Vagina (tissue), 2 donors: ENCODE measurements around the gene ZNF469. TPM values are rescaled to one million over a fixed set of nuclear protein-coding genes. Genes with fewer than 3 reads are reported as not detected.

Experiments used
- DNase-seq, 2 donors: peaks; one replicate each; pipeline ENCODE4 v3.0.0-alpha.2; 2017; ENCODE audit errors: extremely low spot score in 2 of 2
- H3K27ac ChIP-seq: fragments of 200-600 bp; sonication (generic); one replicate; pipeline ENCODE4 v1.5.1; 2019
- H3K27me3 ChIP-seq: fragments of 200-600 bp; sonication (generic); one replicate; pipeline ENCODE4 v1.5.1; 2019
- H3K36me3 ChIP-seq, 2 donors: fragments of 200-600 bp; sonication (generic); one replicate each; pipeline ENCODE4 v1.5.1; 2017 to 2019
- H3K4me1 ChIP-seq: fragments of 200-600 bp; sonication (generic); one replicate; pipeline ENCODE4 v1.5.1; 2019
- H3K4me3 ChIP-seq, 2 donors: fragments of 200-600 bp; sonication (generic); 1 replicate in 1 of 2; 2 replicates in 1 of 2; pipeline ENCODE4 v1.5.1; 2016 to 2019
- H3K9me3 ChIP-seq: fragments of 200-600 bp; sonication (generic); one replicate; pipeline ENCODE4 v1.5.1; 2019
- CTCF ChIP-seq, 3 experiments: fragments of 450-650 bp in 2 of 3; fragments of 200-600 bp in 1 of 3; sonication (generic) in 1 of 3; IDR thresholded peaks; one replicate each; pipeline ENCODE4 v1.5.1; 2017 to 2019; ENCODE audit warnings: antibody characterized with exemption in 3 of 3, mild to moderate bottlenecking in 2 of 3, moderate library complexity in 2 of 3
- POLR2A ChIP-seq, 2 donors: fragments of 450-650 bp; IDR thresholded peaks; one replicate each; pipeline ENCODE4 v1.6.1; 2017; ENCODE audit warnings: antibody characterized with exemption in 2 of 2, mild to moderate bottlenecking in 2 of 2, moderate library complexity in 2 of 2
- POLR2AphosphoS5 ChIP-seq, 2 donors: sonication (generic); formaldehyde crosslinking; IDR thresholded peaks; one replicate each; pipeline ENCODE4 v1.9.0; 2017; ENCODE audit warnings: antibody characterized with exemption in 2 of 2, mild to moderate bottlenecking in 2 of 2, low read depth in 1 of 2; ENCODE audit not compliant: insufficient read depth in 1 of 2
- intact Hi-C: fragments of 100-400 bp; cut with DNase I; formaldehyde crosslinking; loops from one replicate; pipeline ENCODE4 v1.15.1; 2023
- total RNA-seq: library from RNA; depleted of rRNA; stranded (reverse); fragments of >200 nt; gene quantifications from one replicate; pipeline ENCODE4 v1.2.3, GENCODE V29; 2016

Gene ZNF469
- total RNA-seq, 1 donor from 2014 or later: 2.2 TPM

GRCh38 chr16:88383401-88384221 lies 852 bp downstream of the ZNF469 start:
- DNase-seq: no peak
- intact Hi-C loops: no loop called here
- H3K36me3 ChIP-seq: no peaks in the 10 kb centered on the region
- peaks cover 25% of the 10 kb centered on the region for H3K4me1 ChIP-seq
- peak overlapping the region; percentile 66 for H3K27ac ChIP-seq
- no peaks in the 10 kb centered on the region for H3K27me3 ChIP-seq
- H3K4me3 ChIP-seq: peak overlapping the region; percentile 46 to 83
- H3K9me3 ChIP-seq: no peaks in the 10 kb centered on the region
- TF ChIP-seq POLR2A (IDR thresholded peaks at IDR 0.05): no peak
- peak in 1 of 3 experiments; percentile 47 for TF ChIP-seq CTCF (IDR thresholded peaks at IDR 0.05)

- TF ChIP-seq POLR2AphosphoS5 (IDR thresholded peaks at IDR 0.05; ENCODE audit: insufficient read depth in 1 of 2, low read depth in 1 of 2): no peak
- no peak for TF ChIP-seq POLR2A (IDR thresholded peaks at IDR 0.05)
- TF ChIP-seq CTCF (IDR thresholded peaks at IDR 0.05): no peak
- Histone ChIP-seq H3K27ac (peak overlapping the region; percentile 66), H3K27me3 (no peaks in the 10 kb centered on the region), H3K36me3 (no peaks in the 10 kb centered on the region), H3K4me1 (peaks cover 33% of the 10 kb centered on the region), H3K9me3 (no peaks in the 10 kb centered on the region), H3K4me3 (peak overlapping the region; percentile 46 to 83)
- intact Hi-C loops: no loop called here
- DNase-seq: no peak
Measured at GRCh38 chr16:88384222-88385111, 1.7 kb downstream of the ZNF469 start.

GRCh38 chr16:88385112-88385594 lies 2.4 kb downstream of the ZNF469 start:
- Histone ChIP-seq H3K36me3 (no peaks in the 10 kb centered on the region), H3K27me3 (no peaks in the 10 kb centered on the region), H3K27ac (peak overlapping the region; percentile 54), H3K4me1 (peaks cover 40% of the 10 kb centered on the region), H3K9me3 (no peaks in the 10 kb centered on the region), H3K4me3 (no peak overlapping the region)
- no peak for TF ChIP-seq POLR2A (IDR thresholded peaks at IDR 0.05)
- no peak for DNase-seq
- intact Hi-C loops: no loop called here

- Histone ChIP-seq H3K9me3 (no peaks in the 10 kb centered on the region), H3K27me3 (no peaks in the 10 kb centered on the region), H3K4me3 (no peak overlapping the region), H3K27ac (peak overlapping the region; percentile 54), H3K36me3 (no peaks in the 10 kb centered on the region), H3K4me1 (peaks cover 47% of the 10 kb centered on the region)
- no peak for DNase-seq
- intact Hi-C loops: no loop called here
- TF ChIP-seq CTCF (IDR thresholded peaks at IDR 0.05): no peak
- TF ChIP-seq POLR2A (IDR thresholded peaks at IDR 0.05): no peak
- TF ChIP-seq POLR2AphosphoS5 (IDR thresholded peaks at IDR 0.05; ENCODE audit: insufficient read depth in 1 of 2, low read depth in 1 of 2): no peak
Measured at GRCh38 chr16:88385831-88386815, 3.4 kb downstream of the ZNF469 start.
